HepG2 (cell line): ENCODE measurements around the gene C5AR2. TPM values are rescaled to one million over a fixed set of nuclear protein-coding genes. Genes with fewer than 3 reads are reported as not detected.

Experiments
- NFIB ChIP-seq: sonication (generic); formaldehyde crosslinking; IDR thresholded peaks from 2 replicates; pipeline ENCODE4 v1.9.0; 2021; ENCODE audit warnings: missing genetic modification reagents, mild to moderate bottlenecking, borderline replicate concordance
- PAF1 ChIP-seq: IDR thresholded peaks from 2 replicates; pipeline ENCODE4 v1.6.1; 2016; ENCODE audit warnings: missing genetic modification reagents, missing compliant biosample characterization
- REPIN1 ChIP-seq: sonication (generic); formaldehyde crosslinking; IDR thresholded peaks from 2 replicates; pipeline ENCODE4 v1.8.0; 2022; ENCODE audit warnings: missing genetic modification reagents, low read depth, mild to moderate bottlenecking, borderline replicate concordance
- ZNF274 ChIP-seq: sonication (generic); formaldehyde crosslinking; IDR thresholded peaks from 2 replicates; pipeline ENCODE4 v1.5.1; 2020; ENCODE audit warnings: mild to moderate bottlenecking, missing genetic modification reagents
- ZNF737 ChIP-seq: sonication (generic); formaldehyde crosslinking; IDR thresholded peaks from 2 replicates; pipeline ENCODE4 v1.5.0; 2020; ENCODE audit warnings: missing genetic modification reagents, mild to moderate bottlenecking, borderline replicate concordance
- ZNF773 ChIP-seq: sonication (generic); formaldehyde crosslinking; IDR thresholded peaks from 2 replicates; pipeline ENCODE4 v1.4.0; 2020; ENCODE audit warnings: missing genetic modification reagents, borderline replicate concordance
- ZSCAN25 ChIP-seq: sonication (generic); formaldehyde crosslinking; IDR thresholded peaks from 2 replicates; pipeline ENCODE4 v1.8.0; 2022; ENCODE audit warnings: mild to moderate bottlenecking, missing genetic modification reagents
- polyA plus RNA-seq, 8 experiments: library from polyadenylated mRNA; depleted of rRNA in 3 of 8; stranded (reverse) in 7 of 8; unstranded in 1 of 8; fragments of >200 nt; fragmentation: Illumina TruSeq in 4 of 8; extraction: Trizol in 4 of 8; gene quantifications; 2 replicates each; pipeline versions ENCODE4 v1.2.1 to v1.2.3, GENCODE V29; 2011 to 2016; ENCODE audit warnings: low read depth in 4 of 8, missing spikeins in 1 of 8, mixed read lengths in 1 of 8; ENCODE audit not compliant: insufficient read depth in 1 of 8
- total RNA-seq, 5 experiments: library from RNA; depleted of rRNA; stranded (reverse); fragments of >200 nt; fragmentation: Illumina TruSeq; extraction: Trizol; gene quantifications; 2 replicates each; pipeline ENCODE4 v1.2.3, GENCODE V29; 2016; ENCODE audit warnings: low read depth in 1 of 5
- TF ChIP-seq, protein P1 (sequence below): sonication (generic); formaldehyde crosslinking; IDR thresholded peaks from 2 replicates; pipeline ENCODE4 v1.5.0; 2020; ENCODE audit warnings: mild to moderate bottlenecking, missing genetic modification reagents
- TF ChIP-seq, protein P2 (sequence below): sonication (generic); formaldehyde crosslinking; IDR thresholded peaks from 2 replicates; pipeline ENCODE4 v1.4.0; 2020; ENCODE audit warnings: mild to moderate bottlenecking, missing genetic modification reagents, borderline replicate concordance
- TF ChIP-seq, protein P3 (sequence below): sonication (generic); formaldehyde crosslinking; IDR thresholded peaks from 2 replicates; pipeline ENCODE4 v1.4.0; 2020; ENCODE audit warnings: mild to moderate bottlenecking, low read depth, missing genetic modification reagents
- TF ChIP-seq, protein P4 (sequence below): IDR thresholded peaks from 2 replicates; pipeline ENCODE4 v1.6.1; 2016; ENCODE audit warnings: low read depth
- TF ChIP-seq, protein P5 (sequence below): sonication (generic); formaldehyde crosslinking; IDR thresholded peaks from 2 replicates; pipeline ENCODE4 v1.4.0; 2020; ENCODE audit warnings: missing genetic modification reagents, borderline replicate concordance
- TF ChIP-seq, protein P6 (sequence below): IDR thresholded peaks from 2 replicates; pipeline ENCODE4 v1.6.1; 2016; ENCODE audit warnings: missing genetic modification reagents, missing compliant biosample characterization

C5AR2 gene
- total and polyA plus RNA-seq, 2 of the 13 experiments (the other 11 are each of a cell fraction or from before 2014, with no cell fraction given): 0.09 to 0.24 TPM

DNA sequence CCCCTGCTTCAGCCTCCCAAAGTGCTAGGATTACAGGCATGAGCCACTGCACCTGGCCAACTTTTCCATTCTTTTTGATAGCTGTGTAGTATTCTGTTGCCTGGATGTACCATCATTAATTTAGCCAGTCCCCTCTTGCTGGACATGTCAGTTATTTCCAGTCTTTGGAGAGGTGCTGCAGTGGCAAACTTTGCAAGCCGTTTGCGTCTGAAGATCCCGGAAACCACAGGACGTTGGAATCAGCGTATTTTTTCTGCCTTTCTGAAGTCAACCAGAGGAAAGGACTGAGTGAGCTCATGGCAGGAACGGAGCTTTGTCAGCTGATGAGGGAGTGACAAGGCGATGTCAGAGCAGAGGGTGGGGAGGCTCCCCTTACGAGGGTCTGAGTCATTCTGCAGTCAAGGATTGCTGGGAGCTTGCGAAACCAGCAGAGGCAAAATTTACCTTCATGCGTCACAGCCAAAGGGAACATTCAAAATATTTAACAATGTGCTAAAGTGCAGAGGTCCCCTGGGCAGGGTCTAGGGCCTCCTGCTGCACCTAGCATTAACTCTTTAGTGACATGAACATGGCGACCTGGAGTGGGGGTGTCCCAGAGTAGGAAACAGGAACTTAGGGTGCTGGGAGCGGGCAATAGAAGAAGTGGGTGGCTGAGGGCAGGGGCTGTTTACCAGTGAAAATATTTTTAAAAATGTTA is 16.7 kb upstream of the C5AR2 start (continued):
- TF ChIP-seq, protein P1, sequence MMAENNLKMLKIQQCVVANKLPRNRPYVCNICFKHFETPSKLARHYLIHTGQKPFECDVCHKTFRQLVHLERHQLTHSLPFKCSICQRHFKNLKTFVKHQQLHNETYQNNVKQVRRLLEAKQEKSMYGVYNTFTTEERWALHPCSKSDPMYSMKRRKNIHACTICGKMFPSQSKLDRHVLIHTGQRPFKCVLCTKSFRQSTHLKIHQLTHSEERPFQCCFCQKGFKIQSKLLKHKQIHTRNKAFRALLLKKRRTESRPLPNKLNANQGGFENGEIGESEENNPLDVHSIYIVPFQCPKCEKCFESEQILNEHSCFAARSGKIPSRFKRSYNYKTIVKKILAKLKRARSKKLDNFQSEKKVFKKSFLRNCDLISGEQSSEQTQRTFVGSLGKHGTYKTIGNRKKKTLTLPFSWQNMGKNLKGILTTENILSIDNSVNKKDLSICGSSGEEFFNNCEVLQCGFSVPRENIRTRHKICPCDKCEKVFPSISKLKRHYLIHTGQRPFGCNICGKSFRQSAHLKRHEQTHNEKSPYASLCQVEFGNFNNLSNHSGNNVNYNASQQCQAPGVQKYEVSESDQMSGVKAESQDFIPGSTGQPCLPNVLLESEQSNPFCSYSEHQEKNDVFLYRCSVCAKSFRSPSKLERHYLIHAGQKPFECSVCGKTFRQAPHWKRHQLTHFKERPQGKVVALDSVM (CRISPR knock-in tag): no peak
- TF ChIP-seq, protein P2, sequence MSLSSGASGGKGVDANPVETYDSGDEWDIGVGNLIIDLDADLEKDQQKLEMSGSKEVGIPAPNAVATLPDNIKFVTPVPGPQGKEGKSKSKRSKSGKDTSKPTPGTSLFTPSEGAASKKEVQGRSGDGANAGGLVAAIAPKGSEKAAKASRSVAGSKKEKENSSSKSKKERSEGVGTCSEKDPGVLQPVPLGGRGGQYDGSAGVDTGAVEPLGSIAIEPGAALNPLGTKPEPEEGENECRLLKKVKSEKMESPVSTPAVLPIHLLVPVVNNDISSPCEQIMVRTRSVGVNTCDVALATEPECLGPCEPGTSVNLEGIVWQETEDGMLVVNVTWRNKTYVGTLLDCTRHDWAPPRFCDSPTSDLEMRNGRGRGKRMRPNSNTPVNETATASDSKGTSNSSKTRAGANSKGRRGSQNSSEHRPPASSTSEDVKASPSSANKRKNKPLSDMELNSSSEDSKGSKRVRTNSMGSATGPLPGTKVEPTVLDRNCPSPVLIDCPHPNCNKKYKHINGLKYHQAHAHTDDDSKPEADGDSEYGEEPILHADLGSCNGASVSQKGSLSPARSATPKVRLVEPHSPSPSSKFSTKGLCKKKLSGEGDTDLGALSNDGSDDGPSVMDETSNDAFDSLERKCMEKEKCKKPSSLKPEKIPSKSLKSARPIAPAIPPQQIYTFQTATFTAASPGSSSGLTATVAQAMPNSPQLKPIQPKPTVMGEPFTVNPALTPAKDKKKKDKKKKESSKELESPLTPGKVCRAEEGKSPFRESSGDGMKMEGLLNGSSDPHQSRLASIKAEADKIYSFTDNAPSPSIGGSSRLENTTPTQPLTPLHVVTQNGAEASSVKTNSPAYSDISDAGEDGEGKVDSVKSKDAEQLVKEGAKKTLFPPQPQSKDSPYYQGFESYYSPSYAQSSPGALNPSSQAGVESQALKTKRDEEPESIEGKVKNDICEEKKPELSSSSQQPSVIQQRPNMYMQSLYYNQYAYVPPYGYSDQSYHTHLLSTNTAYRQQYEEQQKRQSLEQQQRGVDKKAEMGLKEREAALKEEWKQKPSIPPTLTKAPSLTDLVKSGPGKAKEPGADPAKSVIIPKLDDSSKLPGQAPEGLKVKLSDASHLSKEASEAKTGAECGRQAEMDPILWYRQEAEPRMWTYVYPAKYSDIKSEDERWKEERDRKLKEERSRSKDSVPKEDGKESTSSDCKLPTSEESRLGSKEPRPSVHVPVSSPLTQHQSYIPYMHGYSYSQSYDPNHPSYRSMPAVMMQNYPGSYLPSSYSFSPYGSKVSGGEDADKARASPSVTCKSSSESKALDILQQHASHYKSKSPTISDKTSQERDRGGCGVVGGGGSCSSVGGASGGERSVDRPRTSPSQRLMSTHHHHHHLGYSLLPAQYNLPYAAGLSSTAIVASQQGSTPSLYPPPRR (CRISPR knock-in tag): peak; percentile 73
- peak; percentile 50; the same call in 1 of the 2 replicates for TF ChIP-seq ZSCAN25
- TF ChIP-seq ZNF274 (CRISPR knock-in tag): no peak
- TF ChIP-seq, protein P3, sequence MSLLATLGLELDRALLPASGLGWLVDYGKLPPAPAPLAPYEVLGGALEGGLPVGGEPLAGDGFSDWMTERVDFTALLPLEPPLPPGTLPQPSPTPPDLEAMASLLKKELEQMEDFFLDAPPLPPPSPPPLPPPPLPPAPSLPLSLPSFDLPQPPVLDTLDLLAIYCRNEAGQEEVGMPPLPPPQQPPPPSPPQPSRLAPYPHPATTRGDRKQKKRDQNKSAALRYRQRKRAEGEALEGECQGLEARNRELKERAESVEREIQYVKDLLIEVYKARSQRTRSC (CRISPR knock-in tag): no peak
- TF ChIP-seq, protein P4, sequence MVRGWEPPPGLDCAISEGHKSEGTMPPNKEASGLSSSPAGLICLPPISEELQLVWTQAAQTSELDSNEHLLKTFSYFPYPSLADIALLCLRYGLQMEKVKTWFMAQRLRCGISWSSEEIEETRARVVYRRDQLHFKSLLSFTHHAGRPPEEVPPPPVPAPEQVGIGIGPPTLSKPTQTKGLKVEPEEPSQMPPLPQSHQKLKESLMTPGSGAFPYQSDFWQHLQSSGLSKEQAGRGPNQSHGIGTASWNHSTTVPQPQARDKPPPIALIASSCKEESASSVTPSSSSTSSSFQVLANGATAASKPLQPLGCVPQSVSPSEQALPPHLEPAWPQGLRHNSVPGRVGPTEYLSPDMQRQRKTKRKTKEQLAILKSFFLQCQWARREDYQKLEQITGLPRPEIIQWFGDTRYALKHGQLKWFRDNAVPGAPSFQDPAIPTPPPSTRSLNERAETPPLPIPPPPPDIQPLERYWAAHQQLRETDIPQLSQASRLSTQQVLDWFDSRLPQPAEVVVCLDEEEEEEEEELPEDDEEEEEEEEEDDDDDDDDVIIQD (CRISPR knock-in tag): peak; percentile 72; the same call in 1 of the 2 replicates
- TF ChIP-seq PAF1 (CRISPR knock-in tag): no peak
- TF ChIP-seq NFIB: no peak
- TF ChIP-seq, protein P5, sequence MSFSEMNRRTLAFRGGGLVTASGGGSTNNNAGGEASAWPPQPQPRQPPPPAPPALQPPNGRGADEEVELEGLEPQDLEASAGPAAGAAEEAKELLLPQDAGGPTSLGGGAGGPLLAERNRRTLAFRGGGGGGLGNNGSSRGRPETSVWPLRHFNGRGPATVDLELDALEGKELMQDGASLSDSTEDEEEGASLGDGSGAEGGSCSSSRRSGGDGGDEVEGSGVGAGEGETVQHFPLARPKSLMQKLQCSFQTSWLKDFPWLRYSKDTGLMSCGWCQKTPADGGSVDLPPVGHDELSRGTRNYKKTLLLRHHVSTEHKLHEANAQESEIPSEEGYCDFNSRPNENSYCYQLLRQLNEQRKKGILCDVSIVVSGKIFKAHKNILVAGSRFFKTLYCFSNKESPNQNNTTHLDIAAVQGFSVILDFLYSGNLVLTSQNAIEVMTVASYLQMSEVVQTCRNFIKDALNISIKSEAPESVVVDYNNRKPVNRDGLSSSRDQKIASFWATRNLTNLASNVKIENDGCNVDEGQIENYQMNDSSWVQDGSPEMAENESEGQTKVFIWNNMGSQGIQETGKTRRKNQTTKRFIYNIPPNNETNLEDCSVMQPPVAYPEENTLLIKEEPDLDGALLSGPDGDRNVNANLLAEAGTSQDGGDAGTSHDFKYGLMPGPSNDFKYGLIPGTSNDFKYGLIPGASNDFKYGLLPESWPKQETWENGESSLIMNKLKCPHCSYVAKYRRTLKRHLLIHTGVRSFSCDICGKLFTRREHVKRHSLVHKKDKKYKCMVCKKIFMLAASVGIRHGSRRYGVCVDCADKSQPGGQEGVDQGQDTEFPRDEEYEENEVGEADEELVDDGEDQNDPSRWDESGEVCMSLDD (CRISPR knock-in tag): peak; percentile 93
- TF ChIP-seq, protein P6, sequence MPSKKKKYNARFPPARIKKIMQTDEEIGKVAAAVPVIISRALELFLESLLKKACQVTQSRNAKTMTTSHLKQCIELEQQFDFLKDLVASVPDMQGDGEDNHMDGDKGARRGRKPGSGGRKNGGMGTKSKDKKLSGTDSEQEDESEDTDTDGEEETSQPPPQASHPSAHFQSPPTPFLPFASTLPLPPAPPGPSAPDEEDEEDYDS (CRISPR knock-in tag): peak; percentile 43; the same call in 1 of the 2 replicates
- no peak for TF ChIP-seq ZNF773 (CRISPR knock-in tag)
- peak; percentile 64; the same call in 1 of the 2 replicates for TF ChIP-seq REPIN1 (CRISPR knock-in tag)
- no peak for TF ChIP-seq ZNF737 (CRISPR knock-in tag)
